Spleen (tissue), 11 donors: ENCODE measurements around the gene ABCC5. TPM values are rescaled to one million over a fixed set of nuclear protein-coding genes. Genes with fewer than 3 reads are reported as not detected.

ENCODE experiments used
- DNase-seq: peaks from one replicate; pipeline ENCODE4 v3.0.0-alpha.2; 2020
- H3K27ac ChIP-seq, 8 donors: fragments of 200-600 bp; sonication (generic) in 7 of 8; 1 replicate in 4 of 8; 2 replicates in 4 of 8; pipeline versions ENCODE4 v1.5.0 to v1.8.0; 2016 to 2021; ENCODE audit warnings: inconsistent platforms in 4 of 8, mild to moderate bottlenecking in 4 of 8, moderate library complexity in 1 of 8
- H3K27me3 ChIP-seq, 7 donors: fragments of 200-600 bp; sonication (generic) in 6 of 7; replicated peaks in 1 of 7; 1 replicate in 4 of 7; 2 replicates in 3 of 7; pipeline versions ENCODE4 v1.5.0 to v1.8.0; 2016 to 2021; ENCODE audit warnings: inconsistent platforms in 3 of 7, mild to moderate bottlenecking in 1 of 7
- H3K36me3 ChIP-seq, 6 donors: fragments of 200-600 bp; sonication (generic) in 5 of 6; 1 replicate in 4 of 6; 2 replicates in 2 of 6; pipeline versions ENCODE4 v1.5.0 to v1.8.0; 2016 to 2021; ENCODE audit warnings: inconsistent platforms in 2 of 6
- H3K4me1 ChIP-seq, 6 donors: fragments of 200-600 bp; sonication (generic) in 5 of 6; 1 replicate in 3 of 6; 2 replicates in 3 of 6; pipeline versions ENCODE4 v1.5.0 to v1.8.0; 2016 to 2021; ENCODE audit warnings: inconsistent platforms in 3 of 6
- H3K4me3 ChIP-seq, 8 donors: fragments of 200-600 bp; sonication (generic) in 7 of 8; 1 replicate in 4 of 8; 2 replicates in 4 of 8; pipeline versions ENCODE4 v1.5.0 to v1.8.0; 2016 to 2021; ENCODE audit warnings: inconsistent platforms in 4 of 8, mild to moderate bottlenecking in 4 of 8, moderate library complexity in 2 of 8
- H3K9me3 ChIP-seq, 8 donors: fragments of 200-600 bp; sonication (generic) in 7 of 8; 1 replicate in 4 of 8; 2 replicates in 4 of 8; pipeline versions ENCODE4 v1.5.0 to v1.8.0; 2016 to 2021; ENCODE audit warnings: inconsistent platforms in 4 of 8
- POLR2A ChIP-seq, 3 donors: fragments of 450-650 bp; IDR thresholded peaks; one replicate each; pipeline ENCODE4 v1.5.1; 2017; ENCODE audit warnings: antibody characterized with exemption in 3 of 3, mild to moderate bottlenecking in 1 of 3
- POLR2AphosphoS5 ChIP-seq, 3 donors: sonication (generic); formaldehyde crosslinking; IDR thresholded peaks; one replicate each; pipeline ENCODE4 v1.5.1; 2017; ENCODE audit warnings: antibody characterized with exemption in 3 of 3
- WGBS, 5 donors: extraction: QIAGEN DNeasy Blood & Tissue Kit in 3 of 5; methylation state at CpG; one replicate each; pipeline versions ENCODE4 v1.1.5 to v1.1.7; 2013 to 2018; 5-methylcytosine and 5-hydroxymethylcytosine counted together
- intact Hi-C: fragments of 100-400 bp; cut with DNase I; formaldehyde crosslinking; loops from one replicate; pipeline ENCODE4 v1.15.0; 2023; ENCODE audit warnings: low total_unique reads
- polyA plus RNA-seq, 3 donors: library from polyadenylated mRNA; stranded (reverse); fragments of 200-250 nt; gene quantifications; one replicate each; pipeline ENCODE4 v1.2.1, GENCODE V29; 2013
- total RNA-seq, 7 donors: library from RNA; depleted of rRNA in 3 of 7; stranded (reverse); fragments of >200 nt in 3 of 7; fragmentation: NEBNext Ultra II Directional in 4 of 7; extraction: Animal tissue kit (Norgen Biotek cat#: 25700) in 4 of 7; gene quantifications; one replicate each; pipeline versions ENCODE4 v1.1.0 to v1.2.1, GENCODE V29; 2016 to 2021
- TF ChIP-seq, protein P1 (sequence below), 11 experiments: fragments of 200-600 bp in 7 of 11; fragments of 450-650 bp in 4 of 11; sonication (generic) in 4 of 11; IDR thresholded peaks in 8 of 11; conservative IDR thresholded peaks in 3 of 11; 1 replicate in 7 of 11; 2 replicates in 4 of 11; pipeline versions ENCODE4 v1.4.0 to v1.8.0; 2016 to 2021; ENCODE audit warnings: antibody characterized with exemption in 11 of 11, inconsistent platforms in 4 of 11, mild to moderate bottlenecking in 1 of 11
- donor health status: healthy with polysubstance abuse.
- donor health status: DM: no; HTN: no; CAD: no; lungs with moderate emphysema.
- donor health status: DM: no; HTN: no; CAD: no.
- donor health status: Bipolar disorder and iron deficiency.
- donor health status: healthy.
- donor health status: DM: no; HTN: no; CAD: no.
- donor health status: DM: yes; HTN: yes; CAD: no.

Gene ABCC5
- total and polyA plus RNA-seq, 10 donors, result 19.6 to 112 (median 59.9) TPM

DNA sequence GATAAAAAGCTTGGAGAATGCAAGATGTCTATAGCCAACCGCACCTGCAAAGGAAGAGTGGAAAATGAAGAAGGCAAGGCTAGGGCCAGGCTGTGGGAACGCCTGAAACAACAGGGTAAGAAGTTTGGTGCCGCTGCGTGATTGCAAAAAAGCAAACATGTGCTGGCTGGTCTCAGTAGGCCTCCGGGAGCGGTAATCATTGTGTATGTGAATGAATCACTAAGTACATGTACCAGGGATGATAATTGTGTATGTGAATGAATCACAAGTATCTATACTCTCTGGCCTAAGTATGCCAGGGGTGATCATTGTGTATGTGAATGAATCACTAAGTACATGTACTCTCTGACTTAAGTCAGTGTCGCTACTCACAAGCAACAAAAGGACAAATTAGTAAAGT lies 92.7 kb downstream of the ABCC5 start:
- no peak overlapping the region for H3K27ac ChIP-seq
- no peak for DNase-seq
- H3K27me3 ChIP-seq, result no peaks in the 10 kb centered on the region
- peaks cover 0 to 99% (median 50%) of the 10 kb centered on the region in 6 donors for H3K36me3 ChIP-seq
- TF ChIP-seq POLR2A (IDR thresholded peaks at IDR 0.05), result no peak
- TF ChIP-seq, protein P1, sequence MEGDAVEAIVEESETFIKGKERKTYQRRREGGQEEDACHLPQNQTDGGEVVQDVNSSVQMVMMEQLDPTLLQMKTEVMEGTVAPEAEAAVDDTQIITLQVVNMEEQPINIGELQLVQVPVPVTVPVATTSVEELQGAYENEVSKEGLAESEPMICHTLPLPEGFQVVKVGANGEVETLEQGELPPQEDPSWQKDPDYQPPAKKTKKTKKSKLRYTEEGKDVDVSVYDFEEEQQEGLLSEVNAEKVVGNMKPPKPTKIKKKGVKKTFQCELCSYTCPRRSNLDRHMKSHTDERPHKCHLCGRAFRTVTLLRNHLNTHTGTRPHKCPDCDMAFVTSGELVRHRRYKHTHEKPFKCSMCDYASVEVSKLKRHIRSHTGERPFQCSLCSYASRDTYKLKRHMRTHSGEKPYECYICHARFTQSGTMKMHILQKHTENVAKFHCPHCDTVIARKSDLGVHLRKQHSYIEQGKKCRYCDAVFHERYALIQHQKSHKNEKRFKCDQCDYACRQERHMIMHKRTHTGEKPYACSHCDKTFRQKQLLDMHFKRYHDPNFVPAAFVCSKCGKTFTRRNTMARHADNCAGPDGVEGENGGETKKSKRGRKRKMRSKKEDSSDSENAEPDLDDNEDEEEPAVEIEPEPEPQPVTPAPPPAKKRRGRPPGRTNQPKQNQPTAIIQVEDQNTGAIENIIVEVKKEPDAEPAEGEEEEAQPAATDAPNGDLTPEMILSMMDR (IDR thresholded peaks at IDR 0.05 in 8 of 11, conservative IDR thresholded peaks at IDR 0.05 in 3 of 11), result no peak
- TF ChIP-seq POLR2AphosphoS5 (IDR thresholded peaks at IDR 0.05), result no peak
- H3K4me1 ChIP-seq, result no peaks in the 10 kb centered on the region
- H3K9me3 ChIP-seq, result no peaks in the 10 kb centered on the region
- intact Hi-C loops, result no loop called here
- H3K4me3 ChIP-seq, result no peak overlapping the region
- WGBS, 5 donors, result 91 to 97% (median 97%) methylated on average over 7 of the region's 7 CpGs

DNA sequence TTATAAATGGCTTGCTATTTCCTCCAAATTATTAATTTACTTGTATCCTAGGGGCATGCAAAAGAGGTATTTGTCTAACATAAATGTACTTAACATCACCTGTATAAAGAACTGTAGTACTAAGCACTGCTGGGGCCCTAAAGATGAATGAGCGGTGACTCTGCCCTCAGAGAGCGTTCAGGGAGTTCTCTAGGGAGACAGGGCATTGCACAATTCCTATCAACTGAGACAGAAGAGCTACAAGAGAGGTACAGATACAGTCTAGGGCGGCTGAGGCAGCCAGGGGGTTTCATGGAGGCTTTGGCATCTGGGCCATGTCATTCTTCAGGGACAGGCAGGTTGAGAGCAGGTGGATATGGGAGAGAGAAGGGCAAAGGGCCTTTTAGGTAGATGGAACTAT lies 93.1 kb downstream of the ABCC5 start:
- DNase-seq, result no peak
- H3K4me3 ChIP-seq, result no peak overlapping the region
- H3K9me3 ChIP-seq, result no peaks in the 10 kb centered on the region
- 93 to 95% (median 95%) methylated on average over 3 of the region's 3 CpGs for WGBS, 5 donors
- H3K27ac ChIP-seq, result no peak overlapping the region
- intact Hi-C loops, result no loop called here
- H3K27me3 ChIP-seq, result no peaks in the 10 kb centered on the region
- TF ChIP-seq, protein P1 (IDR thresholded peaks at IDR 0.05 in 8 of 11, conservative IDR thresholded peaks at IDR 0.05 in 3 of 11), result no peak
- TF ChIP-seq POLR2A (IDR thresholded peaks at IDR 0.05) (no peak), POLR2AphosphoS5 (IDR thresholded peaks at IDR 0.05) (no peak)
- H3K4me1 ChIP-seq, result no peaks in the 10 kb centered on the region
- peaks cover 0 to 100% (median 52%) of the 10 kb centered on the region in 6 donors for H3K36me3 ChIP-seq

DNA sequence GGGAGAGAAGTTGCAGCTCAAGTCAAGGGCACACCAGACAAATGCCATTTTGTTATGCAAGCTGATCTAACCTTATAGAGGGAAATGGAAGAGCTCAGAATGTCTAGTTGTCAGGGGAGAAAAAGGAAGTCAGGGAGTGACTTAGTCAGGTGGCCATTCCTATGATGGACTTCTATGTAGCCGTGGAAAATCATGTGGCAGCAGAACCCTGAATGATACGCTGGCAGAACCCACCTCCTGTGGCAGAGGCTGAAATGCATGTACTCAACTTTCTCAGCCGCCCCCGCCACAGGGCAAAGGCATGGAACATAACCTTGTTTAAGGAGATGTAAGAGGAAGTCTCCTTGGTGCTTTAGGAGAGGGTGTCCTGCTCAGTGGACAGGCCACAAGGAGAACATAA lies 95.3 kb downstream of the ABCC5 start:
- Histone ChIP-seq H3K4me3 (no peak overlapping the region), H3K9me3 (no peaks in the 10 kb centered on the region), H3K27me3 (no peaks in the 10 kb centered on the region), H3K4me1 (no peaks in the 10 kb centered on the region), H3K36me3 (peaks cover 0 to 82% (median 44%) of the 10 kb centered on the region in 6 donors), H3K27ac (no peak overlapping the region)
- no peak for DNase-seq
- no peak for TF ChIP-seq POLR2AphosphoS5 (IDR thresholded peaks at IDR 0.05)
- TF ChIP-seq, protein P1 (IDR thresholded peaks at IDR 0.05 in 8 of 11, conservative IDR thresholded peaks at IDR 0.05 in 3 of 11), result no peak
- TF ChIP-seq POLR2A (IDR thresholded peaks at IDR 0.05), result no peak
- 84 to 95% (median 94%) methylated on average over 4 of the region's 4 CpGs for WGBS, 5 donors
- intact Hi-C loops, result no loop called here

DNA sequence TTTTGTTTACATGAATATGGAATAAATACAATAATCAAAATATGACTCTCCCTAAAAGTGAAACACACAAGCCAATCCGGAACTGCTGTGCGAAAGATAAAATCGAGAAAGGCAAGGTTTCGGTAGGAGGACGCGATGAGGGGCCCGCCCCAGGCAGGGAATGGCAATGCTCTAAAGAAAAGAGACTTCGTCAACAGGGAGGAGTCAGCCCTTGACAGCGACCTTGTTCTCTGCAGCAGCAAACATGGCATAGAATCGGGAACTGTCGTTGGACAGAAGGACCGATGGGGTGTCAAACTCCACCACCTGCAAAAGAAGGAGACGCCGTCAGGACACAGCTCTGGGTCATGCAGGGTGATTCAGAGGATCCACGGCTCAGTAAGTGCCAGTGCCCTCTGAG lies 96.6 kb downstream of the ABCC5 start:
- 90 to 96% (median 95%) methylated on average over 15 of the region's 15 CpGs for WGBS, 5 donors
- Histone ChIP-seq H3K27ac (no peak overlapping the region), H3K4me3 (no peak overlapping the region), H3K36me3 (peaks cover 0 to 69% (median 44%) of the 10 kb centered on the region in 6 donors), H3K4me1 (no peaks in the 10 kb centered on the region), H3K27me3 (no peaks in the 10 kb centered on the region), H3K9me3 (no peaks in the 10 kb centered on the region)
- TF ChIP-seq, protein P1 (IDR thresholded peaks at IDR 0.05 in 8 of 11, conservative IDR thresholded peaks at IDR 0.05 in 3 of 11), result no peak
- TF ChIP-seq POLR2AphosphoS5 (IDR thresholded peaks at IDR 0.05), result no peak
- TF ChIP-seq POLR2A (IDR thresholded peaks at IDR 0.05), result no peak
- intact Hi-C loops, result no loop called here
- no peak for DNase-seq
